ENCODE results near the gene CASP3.

Gene CASP3

DNA sequence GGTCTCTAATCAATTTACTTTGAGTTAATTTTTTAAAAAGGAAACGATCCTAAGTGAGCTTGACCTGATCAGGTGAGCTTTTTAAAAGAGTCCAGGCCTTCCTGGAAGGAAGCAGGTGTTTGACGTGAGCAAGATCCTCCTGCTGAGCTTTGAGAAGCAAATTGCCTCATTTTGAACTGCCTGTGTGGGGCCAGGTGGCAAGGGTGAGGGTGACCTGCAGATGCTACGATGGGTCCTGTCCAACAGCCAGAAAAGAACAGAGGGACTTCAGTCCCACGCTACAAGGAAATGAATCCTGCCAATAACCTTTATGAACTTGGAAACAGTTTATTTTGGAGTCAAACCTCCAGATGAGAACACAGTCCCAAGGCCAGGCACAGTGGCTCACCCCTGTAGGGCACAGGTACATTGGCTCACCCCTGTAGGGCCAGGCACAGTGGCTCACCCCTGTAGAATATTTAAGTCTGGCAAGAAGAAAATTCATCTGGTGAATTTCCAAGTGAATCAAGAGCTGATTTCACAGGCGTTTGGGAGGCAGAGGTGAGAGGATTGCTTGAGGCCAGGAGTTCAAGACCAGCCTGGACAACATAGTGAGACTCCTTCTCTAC is 58.1 kb downstream of the CASP3 start:
- no peak overlapping the region for H3K9ac ChIP-seq (ENCODE audit: insufficient read length, low read depth)
- H3K9me3 ChIP-seq (ENCODE audit: insufficient read depth, low read length): no peaks in the 10 kb centered on the region

GRCh38 chr4:184590196-184590595 is 59.1 kb downstream of the CASP3 start:
- no peaks in the 10 kb centered on the region for H3K36me3 ChIP-seq (ENCODE audit: insufficient read depth, insufficient read length, low read length)
- no peak for DNase-seq (ENCODE audit: low read depth, low spot score)
- TF ChIP-seq ZNF274 (IDR thresholded peaks at IDR 0.05; ENCODE audit: low read depth, low read length): no peak
- no peak for TF ChIP-seq SUZ12 (IDR thresholded peaks at IDR 0.05; ENCODE audit: extremely low read depth, insufficient read depth, insufficient read length)
- TF ChIP-seq YY1 (IDR thresholded peaks at IDR 0.05; ENCODE audit: insufficient read depth, insufficient read length): no peak

More for the DNA sequence above, 58.1 kb downstream of the CASP3 start:
- no peaks in the 10 kb centered on the region for H3K27me3 ChIP-seq (ENCODE audit: insufficient read depth, insufficient read length)
- no peaks in the 10 kb centered on the region for H3K36me3 ChIP-seq (ENCODE audit: insufficient read depth, insufficient read length, low read length)
- no peak for DNase-seq (ENCODE audit: low read depth, low spot score)
- no peaks in the 10 kb centered on the region for H3K4me1 ChIP-seq (ENCODE audit: insufficient read depth, insufficient read length)
- no peak for TF ChIP-seq SUZ12 (IDR thresholded peaks at IDR 0.05; ENCODE audit: extremely low read depth, insufficient read depth, insufficient read length)
- no peak for TF ChIP-seq ZNF274 (IDR thresholded peaks at IDR 0.05; ENCODE audit: low read depth, low read length)
- no peak for TF ChIP-seq YY1 (IDR thresholded peaks at IDR 0.05; ENCODE audit: insufficient read depth, insufficient read length)
- no peak overlapping the region for H3K4me3 ChIP-seq (ENCODE audit: insufficient read length, low read depth)

DNA sequence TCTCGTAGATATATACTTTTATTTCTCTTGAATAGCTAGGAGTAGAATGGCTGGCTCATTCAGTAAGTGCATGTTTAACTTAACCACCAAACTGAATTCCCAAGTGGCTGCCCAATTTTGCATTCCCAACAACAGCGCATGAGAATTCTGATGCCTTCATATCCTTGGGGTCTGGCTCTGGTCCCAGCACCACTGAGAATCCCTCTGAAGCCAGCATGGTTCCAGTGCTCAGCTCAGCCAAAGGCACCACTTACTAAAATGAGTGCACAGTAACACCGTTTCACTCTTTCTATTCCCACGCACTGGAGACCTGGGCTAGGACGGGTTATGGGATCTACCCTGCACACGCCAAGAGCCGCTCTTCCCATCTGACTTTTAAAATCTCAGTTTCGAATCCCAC is 60.4 kb downstream of the CASP3 start:
- no peak overlapping the region for H3K4me3 ChIP-seq (ENCODE audit: insufficient read length, low read depth)
- no peak overlapping the region for H3K9ac ChIP-seq (ENCODE audit: insufficient read length, low read depth)
- no peaks in the 10 kb centered on the region for H3K27me3 ChIP-seq (ENCODE audit: insufficient read depth, insufficient read length)
- TF ChIP-seq YY1 (IDR thresholded peaks at IDR 0.05; ENCODE audit: insufficient read depth, insufficient read length): no peak
- no peak for TF ChIP-seq ZNF274 (IDR thresholded peaks at IDR 0.05; ENCODE audit: low read depth, low read length)
- no peak for TF ChIP-seq SUZ12 (IDR thresholded peaks at IDR 0.05; ENCODE audit: extremely low read depth, insufficient read depth, insufficient read length)
- no peak for DNase-seq (ENCODE audit: low read depth, low spot score)
- H3K36me3 ChIP-seq (ENCODE audit: insufficient read depth, insufficient read length, low read length): no peaks in the 10 kb centered on the region
- no peaks in the 10 kb centered on the region for H3K9me3 ChIP-seq (ENCODE audit: insufficient read depth, low read length)
- H3K4me1 ChIP-seq (ENCODE audit: insufficient read depth, insufficient read length): no peaks in the 10 kb centered on the region

More at GRCh38 chr4:184590196-184590595, 59.1 kb downstream of the CASP3 start:
- no peak overlapping the region for H3K9ac ChIP-seq (ENCODE audit: insufficient read length, low read depth)
- H3K4me3 ChIP-seq (ENCODE audit: insufficient read length, low read depth): no peak overlapping the region
- no peaks in the 10 kb centered on the region for H3K27me3 ChIP-seq (ENCODE audit: insufficient read depth, insufficient read length)
- no peaks in the 10 kb centered on the region for H3K4me1 ChIP-seq (ENCODE audit: insufficient read depth, insufficient read length)
- H3K9me3 ChIP-seq (ENCODE audit: insufficient read depth, low read length): no peaks in the 10 kb centered on the region

- Histone ChIP-seq H3K4me3 (ENCODE audit: insufficient read length, low read depth) (no peak overlapping the region), H3K27me3 (ENCODE audit: insufficient read depth, insufficient read length) (no peaks in the 10 kb centered on the region), H3K4me1 (ENCODE audit: insufficient read depth, insufficient read length) (no peaks in the 10 kb centered on the region), H3K9me3 (ENCODE audit: insufficient read depth, low read length) (no peaks in the 10 kb centered on the region), H3K9ac (ENCODE audit: insufficient read length, low read depth) (no peak overlapping the region), H3K36me3 (ENCODE audit: insufficient read depth, insufficient read length, low read length) (no peaks in the 10 kb centered on the region)
- TF ChIP-seq YY1 (IDR thresholded peaks at IDR 0.05; ENCODE audit: insufficient read depth, insufficient read length): no peak
- DNase-seq (ENCODE audit: low read depth, low spot score): no peak
Observed at GRCh38 chr4:184587701-184588100, 61.5 kb downstream of the CASP3 start.

- Histone ChIP-seq H3K36me3 (ENCODE audit: insufficient read depth, insufficient read length, low read length) (no peaks in the 10 kb centered on the region), H3K4me3 (ENCODE audit: insufficient read length, low read depth) (no peak overlapping the region), H3K9ac (ENCODE audit: insufficient read length, low read depth) (no peak overlapping the region), H3K4me1 (ENCODE audit: insufficient read depth, insufficient read length) (no peaks in the 10 kb centered on the region), H3K27me3 (ENCODE audit: insufficient read depth, insufficient read length) (no peaks in the 10 kb centered on the region), H3K9me3 (ENCODE audit: insufficient read depth, low read length) (no peaks in the 10 kb centered on the region)
- DNase-seq (ENCODE audit: low read depth, low spot score): no peak
- TF ChIP-seq SUZ12 (IDR thresholded peaks at IDR 0.05; ENCODE audit: extremely low read depth, insufficient read depth, insufficient read length) (no peak), YY1 (IDR thresholded peaks at IDR 0.05; ENCODE audit: insufficient read depth, insufficient read length) (no peak), ZNF274 (IDR thresholded peaks at IDR 0.05; ENCODE audit: low read depth, low read length) (no peak)
Observed at GRCh38 chr4:184587221-184587620, 62.0 kb downstream of the CASP3 start.

- Histone ChIP-seq H3K9ac (ENCODE audit: insufficient read length, low read depth) (no peak overlapping the region), H3K27me3 (ENCODE audit: insufficient read depth, insufficient read length) (no peaks in the 10 kb centered on the region), H3K36me3 (ENCODE audit: insufficient read depth, insufficient read length, low read length) (no peaks in the 10 kb centered on the region), H3K4me1 (ENCODE audit: insufficient read depth, insufficient read length) (no peaks in the 10 kb centered on the region), H3K9me3 (ENCODE audit: insufficient read depth, low read length) (peaks cover 9% of the 10 kb centered on the region; the same call in 1 of the 2 replicates), H3K4me3 (ENCODE audit: insufficient read length, low read depth) (no peak overlapping the region)
- TF ChIP-seq YY1 (IDR thresholded peaks at IDR 0.05; ENCODE audit: insufficient read depth, insufficient read length) (no peak), SUZ12 (IDR thresholded peaks at IDR 0.05; ENCODE audit: extremely low read depth, insufficient read depth, insufficient read length) (no peak), ZNF274 (IDR thresholded peaks at IDR 0.05; ENCODE audit: low read depth, low read length) (no peak)
- no peak for DNase-seq (ENCODE audit: low read depth, low spot score)
Observed at GRCh38 chr4:184583738-184584502, 65.3 kb downstream of the CASP3 start.

All from NT2/D1 (cell line).